Lower leg skin (tissue), 4 donors: ENCODE results near the gene GPC1. TPM values are rescaled to one million over a fixed set of nuclear protein-coding genes. Genes with fewer than 3 reads are reported as not detected.

Experiments used
- DNase-seq, 2 donors: peaks; one replicate each; pipeline ENCODE4 v3.0.0-alpha.2; 2019; ENCODE audit warnings: low spot score in 2 of 2
- H3K4me3 ChIP-seq: fragments of 200-600 bp; sonication (generic); 2 replicates; pipeline ENCODE4 v1.5.1; 2017; ENCODE audit warnings: mild to moderate bottlenecking, low read depth; ENCODE audit not compliant: poor library complexity, severe bottlenecking
- CTCF ChIP-seq, 3 donors: fragments of 450-650 bp; IDR thresholded peaks; one replicate each; pipeline ENCODE4 v1.5.1; 2016; ENCODE audit warnings: antibody characterized with exemption in 3 of 3, mild to moderate bottlenecking in 3 of 3, moderate library complexity in 2 of 3
- POLR2A ChIP-seq, 2 donors: fragments of 450-650 bp; IDR thresholded peaks; one replicate each; pipeline ENCODE4 v1.6.1; 2016 to 2017; ENCODE audit warnings: antibody characterized with exemption in 2 of 2, mild to moderate bottlenecking in 1 of 2, moderate library complexity in 1 of 2
- WGBS, 2 donors: methylation state at CpG; one replicate each; pipeline ENCODE4 v1.1.5; 2018; 5-methylcytosine and 5-hydroxymethylcytosine counted together
- intact Hi-C: fragments of 100-400 bp; cut with DNase I; formaldehyde crosslinking; loops from one replicate; pipeline ENCODE4 v1.15.0; 2023; ENCODE audit warnings: low total_unique reads
- total RNA-seq, 4 donors: library from RNA; depleted of rRNA; stranded (reverse); fragments of >200 nt; gene quantifications; one replicate each; pipeline ENCODE4 v1.1.0, GENCODE V29; 2016

GPC1 gene
- total RNA-seq, 4 donors from 2014 or later = 87.6 to 145 (median 114) TPM

GRCh38 chr2:240469740-240470139 lies 34.3 kb downstream of the GPC1 start:
- DNase-seq = peak in 1 of 2 donors; percentile 25
- intact Hi-C loops = no loop called here
- no peak for TF ChIP-seq CTCF (IDR thresholded peaks at IDR 0.05)
- TF ChIP-seq POLR2A (IDR thresholded peaks at IDR 0.05) = no peak
- H3K4me3 ChIP-seq = no peak overlapping the region
- 88 to 91% methylated on average over 6 of the region's 6 CpGs for WGBS, 2 donors

- TF ChIP-seq POLR2A (IDR thresholded peaks at IDR 0.05) (no peak), CTCF (IDR thresholded peaks at IDR 0.05) (no peak)
- intact Hi-C loops = no loop called here
- 91 to 97% methylated on average over 7 to 11 of the region's 11 CpGs for WGBS, 2 donors
- DNase-seq = peak in 1 of 2 donors; percentile 68
- no peak overlapping the region for H3K4me3 ChIP-seq
Measured at GRCh38 chr2:240472078-240472790, 36.8 kb downstream of the GPC1 start.

GRCh38 chr2:240473211-240473610 lies 37.7 kb downstream of the GPC1 start:
- H3K4me3 ChIP-seq = no peak overlapping the region
- TF ChIP-seq POLR2A (IDR thresholded peaks at IDR 0.05) = no peak
- TF ChIP-seq CTCF (IDR thresholded peaks at IDR 0.05) = no peak
- intact Hi-C loops = no loop called here
- WGBS, 2 donors = 94 to 98% methylated on average over 4 of the region's 4 CpGs
- DNase-seq = no peak

GRCh38 chr2:240477916-240478315 lies 42.5 kb downstream of the GPC1 start:
- intact Hi-C loops = no loop called here
- WGBS, 2 donors = 82 to 84% methylated on average over 13 of the region's 13 CpGs
- DNase-seq = peak in 1 of 2 donors; percentile 17
- H3K4me3 ChIP-seq = no peak overlapping the region
- no peak for TF ChIP-seq CTCF (IDR thresholded peaks at IDR 0.05)
- TF ChIP-seq POLR2A (IDR thresholded peaks at IDR 0.05) = no peak

GRCh38 chr2:240478346-240479110 lies 43.1 kb downstream of the GPC1 start:
- TF ChIP-seq POLR2A (IDR thresholded peaks at IDR 0.05) = no peak
- TF ChIP-seq CTCF (IDR thresholded peaks at IDR 0.05) = no peak
- no peak overlapping the region for H3K4me3 ChIP-seq
- peak in 1 of 2 donors; percentile 67 for DNase-seq
- WGBS, 2 donors = 92 to 93% methylated on average over 21 of the region's 21 CpGs
- intact Hi-C loops = no loop called here
